ENCODE results near the gene ADM5.
A peak's percentile ranks its signal among the peaks of the same experiment; 100 is the strongest.

The ADM5 gene

GRCh38 chr19:49689133-49690078, at the start of gene ADM5:
ADM5 (plus strand) TSS chr19:49689594; CDS start chr19:49689838, 244 bp downstream.
- DNase-seq: no peak

GRCh38 chr19:49640113-49640898, 49.1 kb upstream of the ADM5 start, which contains the start of gene RRAS:
RRAS (minus strand) TSS chr19:49640143; CDS start chr19:49640098, 45 bp downstream.
- peak; percentile 97 for DNase-seq

GRCh38 chr19:49641688-49642491, 47.5 kb upstream of the ADM5 start, which contains the start of gene SCAF1:
SCAF1 (plus strand) TSS chr19:49642209; CDS start chr19:49645027, 2,818 bp downstream.
- peak; percentile 90 for DNase-seq

- DNase-seq: no peak
Observed at GRCh38 chr19:49642492-49643035, 46.8 kb upstream of the ADM5 start.

- no peak for DNase-seq
Observed at GRCh38 chr19:49643466-49643865, 45.9 kb upstream of the ADM5 start.

- no peak for DNase-seq
Observed at GRCh38 chr19:49645592-49645991, 43.8 kb upstream of the ADM5 start.

GRCh38 chr19:49645995-49646394, 43.4 kb upstream of the ADM5 start:
- DNase-seq: no peak

GRCh38 chr19:49646586-49646985, 42.8 kb upstream of the ADM5 start:
- DNase-seq: no peak

GRCh38 chr19:49651029-49651819, 38.2 kb upstream of the ADM5 start:
- no peak for DNase-seq

- DNase-seq: no peak
Observed at GRCh38 chr19:49651820-49652550, 37.4 kb upstream of the ADM5 start.

GRCh38 chr19:49652551-49653465, 36.6 kb upstream of the ADM5 start:
- DNase-seq: no peak

- no peak for DNase-seq
Observed at GRCh38 chr19:49653466-49653806, 36.0 kb upstream of the ADM5 start.

GRCh38 chr19:49654581-49654980, 34.8 kb upstream of the ADM5 start:
- no peak for DNase-seq

- no peak for DNase-seq
Observed at GRCh38 chr19:49655570-49656455, 33.6 kb upstream of the ADM5 start.

GRCh38 chr19:49656456-49657109, 32.8 kb upstream of the ADM5 start:
- DNase-seq: no peak

- DNase-seq: no peak
Observed at GRCh38 chr19:49657493-49658138, 31.8 kb upstream of the ADM5 start.

- DNase-seq: no peak
Observed at GRCh38 chr19:49658139-49658517, 31.3 kb upstream of the ADM5 start.
